D721Med (cell line): Measurements from ENCODE around the gene EYA4.
A peak's percentile ranks its signal among the peaks of the same experiment; 100 is the strongest.

Experiments
- DNase-seq: peaks from one replicate; pipeline ENCODE4 v3.0.0; 2011; ENCODE audit warnings: low spot score; ENCODE audit not compliant: insufficient read length
- FAIRE-seq: peaks from 2 replicates; lab custom pipeline; 2011; peaks lifted over from hg19 to GRCh38; lab: Jason Lieb, UNC
- CTCF ChIP-seq: IDR thresholded peaks from 2 replicates; pipeline ENCODE4 v1.5.1; 2012; ENCODE audit warnings: mild to moderate bottlenecking, control low read depth; ENCODE audit not compliant: insufficient read depth; ENCODE audit errors: missing control alignments

EYA4 gene

GRCh38 chr6:133567636-133568035, 326.5 kb downstream of the EYA4 start:
- no peak for FAIRE-seq
- TF ChIP-seq CTCF, result no peak
- DNase-seq, result no peak

- no peak for FAIRE-seq
- TF ChIP-seq CTCF, result peak; percentile 65
- no peak for DNase-seq
Observed at GRCh38 chr6:133568970-133569889, 328.1 kb downstream of the EYA4 start.

DNA sequence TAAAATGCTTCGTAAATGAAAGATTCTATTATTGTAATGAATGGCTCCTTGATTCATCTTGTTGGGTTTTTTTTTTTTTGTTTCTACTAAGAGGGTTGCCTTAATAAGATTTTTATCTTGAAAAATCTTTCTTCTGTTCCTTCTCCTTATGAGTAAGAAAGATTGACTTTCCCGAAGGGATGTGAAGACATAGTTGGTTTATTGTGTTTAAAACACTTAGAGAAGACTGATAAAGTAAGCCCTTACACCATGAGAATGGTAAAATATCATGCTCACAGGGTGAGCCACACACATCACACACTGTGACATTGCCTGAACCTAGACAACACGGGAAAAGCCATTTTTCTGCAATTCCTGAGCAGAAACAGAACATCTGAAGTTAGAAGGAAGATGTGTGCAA, 330.5 kb downstream of the EYA4 start:
- DNase-seq, result no peak
- TF ChIP-seq CTCF, result no peak
- FAIRE-seq, result no peak

DNA sequence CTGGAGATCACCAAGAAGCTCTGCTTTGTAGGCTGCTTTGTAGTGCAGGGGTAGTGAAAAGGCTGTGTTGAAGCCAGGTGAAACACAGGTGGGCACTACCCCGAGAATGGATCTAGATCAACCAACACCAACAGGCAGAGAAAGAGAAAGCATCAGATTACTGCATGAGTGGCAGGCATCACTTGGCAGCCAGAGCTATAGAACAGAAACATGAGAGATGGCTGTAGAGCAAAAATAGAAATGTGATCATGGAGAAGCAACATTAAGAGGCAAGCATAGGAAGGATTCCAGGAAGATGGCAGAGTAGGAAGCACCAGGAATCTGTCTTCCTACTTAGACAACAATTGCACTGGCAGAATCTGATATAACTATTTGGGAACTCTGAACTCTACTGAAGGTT, 336.7 kb downstream of the EYA4 start:
- DNase-seq, result no peak
- TF ChIP-seq CTCF, result no peak
- no peak for FAIRE-seq
